Gastroesophageal sphincter (tissue), 4 donors: Measurements from ENCODE around the gene DYRK3. TPM values are rescaled to one million over a fixed set of nuclear protein-coding genes. Genes with fewer than 3 reads are reported as not detected.

ENCODE experiments used
- ATAC-seq: fragments of 150-250 bp; one replicate; pipeline ENCODE4 v1.9.1; 2016; ENCODE audit warnings: mild to moderate bottlenecking, moderate library complexity
- H3K27ac ChIP-seq, 4 donors: fragments of 200-600 bp; sonication (generic) in 3 of 4; 1 replicate in 3 of 4; 2 replicates in 1 of 4; pipeline ENCODE4 v1.5.1; 2016 to 2019
- H3K27me3 ChIP-seq: fragments of 200-600 bp; sonication (generic); one replicate; pipeline ENCODE4 v1.5.1; 2019
- H3K36me3 ChIP-seq, 2 donors: fragments of 200-600 bp; sonication (generic); one replicate each; pipeline ENCODE4 v1.5.1; 2019; ENCODE audit warnings: control low read depth in 1 of 2
- H3K4me1 ChIP-seq, 3 donors: fragments of 200-600 bp; sonication (generic); 1 replicate in 2 of 3; 2 replicates in 1 of 3; pipeline ENCODE4 v1.5.1; 2016 to 2019; ENCODE audit warnings: control low read depth in 2 of 3
- H3K4me3 ChIP-seq, 2 donors: fragments of 200-600 bp; sonication (generic); one replicate each; pipeline ENCODE4 v1.5.1; 2019; ENCODE audit warnings: mild to moderate bottlenecking in 1 of 2, moderate library complexity in 1 of 2
- H3K9me3 ChIP-seq, 3 donors: fragments of 200-600 bp; sonication (generic); one replicate each; pipeline ENCODE4 v1.5.1; 2017 to 2019; ENCODE audit warnings: control low read depth in 2 of 3
- EP300 ChIP-seq: sonication (generic); formaldehyde crosslinking; IDR thresholded peaks from one replicate; pipeline ENCODE4 v1.6.1; 2017; ENCODE audit warnings: antibody characterized with exemption, mild to moderate bottlenecking
- POLR2A ChIP-seq, 2 donors: fragments of 450-650 bp; IDR thresholded peaks; one replicate each; pipeline ENCODE4 v1.6.1; 2017; ENCODE audit warnings: antibody characterized with exemption in 2 of 2, mild to moderate bottlenecking in 2 of 2, moderate library complexity in 1 of 2
- POLR2AphosphoS5 ChIP-seq: sonication (generic); formaldehyde crosslinking; IDR thresholded peaks from one replicate; pipeline ENCODE4 v1.6.1; 2017; ENCODE audit warnings: antibody characterized with exemption
- WGBS, 2 donors: methylation state at CpG; one replicate each; pipeline ENCODE4 v1.1.5; 2018; ENCODE audit warnings: low coverage in 1 of 2; 5-methylcytosine and 5-hydroxymethylcytosine counted together
- total RNA-seq, 4 donors: library from RNA; depleted of rRNA; stranded (reverse); fragments of >200 nt; gene quantifications; one replicate each; pipeline ENCODE4 v1.1.0, GENCODE V29; 2016
- TF ChIP-seq, protein P1 (sequence below), 4 experiments: fragments of 200-600 bp in 2 of 4; fragments of 450-650 bp in 2 of 4; sonication (generic) in 1 of 4; IDR thresholded peaks; one replicate each; pipeline ENCODE4 v1.5.1; 2017 to 2019; ENCODE audit warnings: antibody characterized with exemption in 4 of 4, mild to moderate bottlenecking in 2 of 4, moderate library complexity in 2 of 4

The DYRK3 gene
- total RNA-seq, 4 donors from 2014 or later = 5.0 to 14.9 (median 8.4) TPM

DNA sequence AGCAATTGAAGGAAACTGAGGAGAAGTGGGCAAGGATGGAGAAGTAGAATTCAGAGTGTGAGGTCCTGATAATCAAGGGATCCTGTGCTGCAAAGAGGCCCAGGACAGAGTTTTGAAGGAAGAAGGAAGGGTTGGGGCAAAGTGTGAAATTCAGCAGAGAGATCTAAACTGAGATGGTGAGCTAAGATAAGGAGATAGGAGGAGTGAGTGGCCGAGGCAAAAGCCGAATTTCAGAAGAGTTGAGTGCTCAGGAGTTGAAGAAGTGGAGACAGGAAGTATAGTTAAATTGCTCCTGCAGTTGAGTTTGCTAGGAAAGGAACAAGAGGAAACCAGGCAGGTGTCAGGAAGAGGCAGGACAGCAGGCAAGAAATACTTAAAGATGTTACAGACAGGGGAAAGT is 33.0 kb downstream of the DYRK3 start:
- H3K9me3 ChIP-seq = no peaks in the 10 kb centered on the region
- no peaks in the 10 kb centered on the region for H3K36me3 ChIP-seq
- no peaks in the 10 kb centered on the region for H3K27me3 ChIP-seq
- H3K4me3 ChIP-seq = no peak overlapping the region
- H3K27ac ChIP-seq = no peak overlapping the region
- no peak for ATAC-seq
- TF ChIP-seq, protein P1, sequence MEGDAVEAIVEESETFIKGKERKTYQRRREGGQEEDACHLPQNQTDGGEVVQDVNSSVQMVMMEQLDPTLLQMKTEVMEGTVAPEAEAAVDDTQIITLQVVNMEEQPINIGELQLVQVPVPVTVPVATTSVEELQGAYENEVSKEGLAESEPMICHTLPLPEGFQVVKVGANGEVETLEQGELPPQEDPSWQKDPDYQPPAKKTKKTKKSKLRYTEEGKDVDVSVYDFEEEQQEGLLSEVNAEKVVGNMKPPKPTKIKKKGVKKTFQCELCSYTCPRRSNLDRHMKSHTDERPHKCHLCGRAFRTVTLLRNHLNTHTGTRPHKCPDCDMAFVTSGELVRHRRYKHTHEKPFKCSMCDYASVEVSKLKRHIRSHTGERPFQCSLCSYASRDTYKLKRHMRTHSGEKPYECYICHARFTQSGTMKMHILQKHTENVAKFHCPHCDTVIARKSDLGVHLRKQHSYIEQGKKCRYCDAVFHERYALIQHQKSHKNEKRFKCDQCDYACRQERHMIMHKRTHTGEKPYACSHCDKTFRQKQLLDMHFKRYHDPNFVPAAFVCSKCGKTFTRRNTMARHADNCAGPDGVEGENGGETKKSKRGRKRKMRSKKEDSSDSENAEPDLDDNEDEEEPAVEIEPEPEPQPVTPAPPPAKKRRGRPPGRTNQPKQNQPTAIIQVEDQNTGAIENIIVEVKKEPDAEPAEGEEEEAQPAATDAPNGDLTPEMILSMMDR (IDR thresholded peaks at IDR 0.05) = no peak
- TF ChIP-seq POLR2AphosphoS5 = no peak
- TF ChIP-seq EP300 = no peak
- no peak for TF ChIP-seq POLR2A (IDR thresholded peaks at IDR 0.05)
- peaks cover 6 to 33% (median 17%) of the 10 kb centered on the region in 3 donors for H3K4me1 ChIP-seq
- 66 to 69% methylated on average over 2 of the region's 2 CpGs for WGBS, 2 donors

DNA sequence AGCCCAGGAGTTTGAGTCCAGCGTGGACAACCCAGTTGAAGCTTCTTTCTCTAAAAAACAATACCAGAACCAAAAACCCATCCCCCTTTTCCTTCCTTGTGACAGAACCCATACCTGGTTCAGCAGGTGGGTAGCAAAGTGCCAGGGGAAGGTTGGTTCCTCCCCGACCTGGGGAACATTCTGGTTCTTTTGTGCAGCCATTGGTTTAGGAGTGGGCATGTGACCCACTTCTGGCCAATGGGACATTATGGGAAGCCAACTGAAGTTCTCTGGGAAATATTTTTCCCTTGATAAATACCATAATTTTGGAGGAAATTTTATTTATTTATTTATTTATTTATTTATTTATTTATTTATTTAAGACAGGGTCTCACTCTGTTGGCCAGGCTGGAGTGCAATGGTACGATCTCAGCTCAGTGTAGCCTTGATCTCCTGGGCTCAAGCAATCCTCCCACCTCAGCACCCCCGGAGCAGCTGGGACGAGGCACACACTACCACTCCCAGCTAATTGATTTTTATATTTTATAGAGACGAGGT is 33.6 kb downstream of the DYRK3 start:
- Histone ChIP-seq H3K27me3 (no peaks in the 10 kb centered on the region), H3K4me1 (peaks cover 6 to 33% (median 11%) of the 10 kb centered on the region in 3 donors), H3K27ac (no peak overlapping the region), H3K9me3 (no peaks in the 10 kb centered on the region), H3K36me3 (no peaks in the 10 kb centered on the region), H3K4me3 (no peak overlapping the region)
- 93 to 100% methylated on average over 3 to 6 of the region's 6 CpGs for WGBS, 2 donors
- TF ChIP-seq POLR2A (IDR thresholded peaks at IDR 0.05) = no peak
- TF ChIP-seq EP300 = no peak
- ATAC-seq = no peak

DNA sequence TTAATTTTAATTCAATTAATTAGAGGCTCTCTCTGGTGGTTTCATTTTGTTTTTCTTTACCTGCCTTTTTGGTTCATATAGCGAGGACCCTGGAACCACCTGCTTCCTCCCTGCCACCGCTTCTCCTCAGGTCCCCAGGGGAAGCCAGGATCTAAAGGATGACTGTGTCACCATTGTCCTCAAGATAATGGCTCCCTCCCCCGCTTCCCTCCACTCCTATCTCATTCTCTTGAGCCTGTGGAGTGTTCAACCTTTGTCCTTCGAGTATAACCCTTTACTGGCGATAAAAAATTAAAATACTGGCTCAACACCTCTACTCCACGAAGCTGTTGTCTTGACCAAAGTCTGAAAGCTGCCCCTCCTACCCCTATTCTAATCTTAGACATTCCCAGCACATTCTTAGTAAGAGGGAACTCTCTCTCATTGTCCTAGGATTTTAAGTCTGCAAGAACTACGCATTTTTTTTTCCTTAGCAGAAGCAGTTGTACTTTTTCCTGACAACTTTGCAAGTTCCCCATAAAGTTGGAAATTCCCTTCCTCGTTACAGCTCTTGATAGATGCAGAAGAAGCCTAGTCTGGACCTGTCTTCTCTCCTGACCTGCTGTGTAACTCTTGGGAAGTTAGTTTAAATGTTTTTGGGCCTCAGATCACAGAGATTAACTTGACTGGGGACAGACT is 36.8 kb downstream of the DYRK3 start:
- TF ChIP-seq, protein P1 (IDR thresholded peaks at IDR 0.05) = no peak
- TF ChIP-seq POLR2A (IDR thresholded peaks at IDR 0.05) (no peak), POLR2AphosphoS5 (no peak), EP300 (no peak)
- Histone ChIP-seq H3K27ac (peak overlapping the region; percentile 24 to 84 (median 56)), H3K9me3 (no peaks in the 10 kb centered on the region), H3K27me3 (no peaks in the 10 kb centered on the region), H3K36me3 (no peaks in the 10 kb centered on the region), H3K4me1 (peaks cover 14 to 43% (median 20%) of the 10 kb centered on the region in 3 donors), H3K4me3 (no peak overlapping the region)
- WGBS, 2 donors = 44 to 48% methylated on average over 4 to 8 of the region's 8 CpGs
- ATAC-seq = no peak

DNA sequence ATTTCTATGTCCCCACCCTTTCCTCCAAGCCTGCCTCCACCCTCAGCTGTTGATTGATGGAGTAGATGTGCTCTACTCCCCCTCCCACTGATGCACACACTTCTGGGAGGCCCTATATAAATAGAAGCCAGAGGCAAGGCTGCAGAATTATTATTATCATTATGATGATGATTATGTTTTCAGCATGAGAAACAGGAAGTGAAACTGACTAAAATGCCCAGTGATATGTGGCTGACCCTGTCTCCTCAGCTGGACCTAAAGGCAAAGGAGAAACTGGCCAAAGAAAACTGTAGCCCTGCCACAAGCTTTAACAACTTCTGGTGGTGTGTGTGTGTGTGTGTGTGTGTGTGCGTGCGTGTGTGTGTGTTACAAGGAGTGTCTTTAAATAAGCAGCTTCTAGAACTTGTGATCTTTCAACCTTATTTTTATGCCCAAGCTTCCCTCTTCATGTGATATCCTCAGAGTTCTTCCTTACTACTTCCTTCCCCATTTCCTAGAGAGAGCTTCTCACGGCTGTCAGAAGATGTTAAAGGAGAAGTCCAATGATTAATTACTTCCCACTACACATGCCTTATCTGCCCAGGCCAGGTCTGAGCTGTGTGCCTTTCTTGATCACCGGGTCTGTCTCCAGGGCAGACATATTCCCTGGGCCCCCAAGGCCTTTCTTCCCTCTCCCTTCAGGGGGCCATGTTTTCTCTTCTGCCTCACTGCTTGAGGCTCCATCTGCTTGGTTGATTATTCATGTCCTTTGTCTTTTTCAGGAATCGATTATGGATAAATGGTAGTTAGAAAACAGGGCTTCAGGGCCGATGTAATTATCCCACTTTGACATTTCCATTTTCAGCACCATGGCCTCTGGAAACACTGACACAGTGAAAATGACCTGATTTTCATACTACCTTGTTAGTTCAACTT is 37.8 kb downstream of the DYRK3 start:
- ATAC-seq = no peak
- WGBS, 2 donors = 51 to 63% methylated on average over 4 to 5 of the region's 6 CpGs
- TF ChIP-seq POLR2A (IDR thresholded peaks at IDR 0.05) = no peak
- TF ChIP-seq, protein P1 (IDR thresholded peaks at IDR 0.05) = no peak
- TF ChIP-seq POLR2AphosphoS5 = no peak
- TF ChIP-seq EP300 = no peak
- H3K36me3 ChIP-seq = no peaks in the 10 kb centered on the region
- H3K4me3 ChIP-seq = no peak overlapping the region
- H3K27ac ChIP-seq = peak overlapping the region; percentile 36 to 84 (median 56)
- peaks cover 14 to 43% (median 20%) of the 10 kb centered on the region in 3 donors for H3K4me1 ChIP-seq
- H3K27me3 ChIP-seq = no peaks in the 10 kb centered on the region
- no peaks in the 10 kb centered on the region for H3K9me3 ChIP-seq

DNA sequence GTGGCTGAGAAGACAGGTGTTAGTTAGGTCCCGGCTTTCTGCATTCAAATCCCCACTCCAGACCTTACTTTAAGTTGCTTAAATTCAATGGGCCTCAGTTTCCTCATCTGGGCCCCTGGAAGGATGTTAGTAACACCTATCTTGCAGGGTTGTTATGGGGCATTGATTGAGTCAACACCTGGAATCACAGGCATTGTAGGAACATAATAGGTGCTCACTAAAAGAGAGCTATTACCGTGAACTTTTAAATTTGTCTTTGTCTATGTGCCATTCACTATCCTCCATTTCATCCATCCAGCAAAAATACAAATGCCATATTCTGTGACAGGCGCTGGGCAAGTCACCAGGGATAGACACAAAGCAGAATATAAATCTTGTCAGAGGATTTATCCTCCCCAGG is 38.9 kb downstream of the DYRK3 start:
- no peaks in the 10 kb centered on the region for H3K36me3 ChIP-seq
- WGBS, 2 donors = 93 to 97% methylated on average over 3 of the region's 3 CpGs
- H3K27me3 ChIP-seq = no peaks in the 10 kb centered on the region
- H3K4me1 ChIP-seq = peaks cover 14 to 43% (median 20%) of the 10 kb centered on the region in 3 donors
- H3K4me3 ChIP-seq = no peak overlapping the region
- ATAC-seq = no peak
- H3K9me3 ChIP-seq = no peaks in the 10 kb centered on the region
- peak overlapping the region; percentile 71 to 91 (median 79) for H3K27ac ChIP-seq
- no peak for TF ChIP-seq POLR2AphosphoS5
- TF ChIP-seq EP300 = no peak
- TF ChIP-seq, protein P1 (IDR thresholded peaks at IDR 0.05) = no peak
- TF ChIP-seq POLR2A (IDR thresholded peaks at IDR 0.05) = no peak
